Tongue (tissue), 2 donors: ENCODE data around the gene RABL6. TPM values are rescaled to one million over a fixed set of nuclear protein-coding genes. Genes with fewer than 3 reads are reported as not detected.
"Not testable (repeated sequence)": the region's sequence is repeated elsewhere in the genome, so short reads cannot be mapped to it uniquely, and the experiment has no call there.

Source experiments
- DNase-seq: peaks from one replicate; pipeline ENCODE4 v3.0.0-alpha.2; 2015
- total RNA-seq: library from RNA; depleted of rRNA; stranded (reverse); fragments of >200 nt; gene quantifications from one replicate; pipeline ENCODE4 v1.2.3, GENCODE V29; 2014

The RABL6 gene
- total RNA-seq, 1 donor from 2014 or later, result 55.0 TPM

- no peak for DNase-seq
Observed at GRCh38 chr9:136821826-136822544, 14.2 kb downstream of the RABL6 start.

GRCh38 chr9:136823136-136824046 lies 15.6 kb downstream of the RABL6 start:
- no peak for DNase-seq

GRCh38 chr9:136824496-136825225 lies 16.9 kb downstream of the RABL6 start:
- DNase-seq, result no peak

- DNase-seq, result no peak
Observed at GRCh38 chr9:136825295-136826187, 17.8 kb downstream of the RABL6 start.

- no peak for DNase-seq
Observed at GRCh38 chr9:136826188-136826541, 18.4 kb downstream of the RABL6 start.

GRCh38 chr9:136826703-136827582 lies 19.2 kb downstream of the RABL6 start:
- DNase-seq, result no peak

- DNase-seq, result no peak
Observed at GRCh38 chr9:136827794-136828473, 20.2 kb downstream of the RABL6 start.

GRCh38 chr9:136828474-136829140 lies 20.9 kb downstream of the RABL6 start:
- no peak for DNase-seq

GRCh38 chr9:136829412-136829811 lies 21.7 kb downstream of the RABL6 start:
- no peak for DNase-seq

GRCh38 chr9:136829981-136830885 lies 22.5 kb downstream of the RABL6 start:
- DNase-seq, result no peak

GRCh38 chr9:136831002-136831719 lies 23.4 kb downstream of the RABL6 start:
- DNase-seq, result no peak

GRCh38 chr9:136831720-136832104 lies 24.0 kb downstream of the RABL6 start:
- no peak for DNase-seq

GRCh38 chr9:136832581-136832980 lies 24.8 kb downstream of the RABL6 start:
- no peak for DNase-seq

GRCh38 chr9:136833381-136834048 lies 25.8 kb downstream of the RABL6 start:
- not testable (repeated sequence) for DNase-seq

GRCh38 chr9:136835162-136835931 lies 27.6 kb downstream of the RABL6 start:
- DNase-seq, result no peak
